HG03378 (cell line): Measurements from ENCODE around the gene PPP1R14C.

Experiments used
- ATAC-seq: cut with Tn5 transposase; IDR thresholded peaks from one replicate; pipeline ENCODE4 v1.9.1; 2021; ENCODE audit warnings: mild to moderate bottlenecking, moderate library complexity; ENCODE audit not compliant: unreplicated experiment

PPP1R14C gene

DNA sequence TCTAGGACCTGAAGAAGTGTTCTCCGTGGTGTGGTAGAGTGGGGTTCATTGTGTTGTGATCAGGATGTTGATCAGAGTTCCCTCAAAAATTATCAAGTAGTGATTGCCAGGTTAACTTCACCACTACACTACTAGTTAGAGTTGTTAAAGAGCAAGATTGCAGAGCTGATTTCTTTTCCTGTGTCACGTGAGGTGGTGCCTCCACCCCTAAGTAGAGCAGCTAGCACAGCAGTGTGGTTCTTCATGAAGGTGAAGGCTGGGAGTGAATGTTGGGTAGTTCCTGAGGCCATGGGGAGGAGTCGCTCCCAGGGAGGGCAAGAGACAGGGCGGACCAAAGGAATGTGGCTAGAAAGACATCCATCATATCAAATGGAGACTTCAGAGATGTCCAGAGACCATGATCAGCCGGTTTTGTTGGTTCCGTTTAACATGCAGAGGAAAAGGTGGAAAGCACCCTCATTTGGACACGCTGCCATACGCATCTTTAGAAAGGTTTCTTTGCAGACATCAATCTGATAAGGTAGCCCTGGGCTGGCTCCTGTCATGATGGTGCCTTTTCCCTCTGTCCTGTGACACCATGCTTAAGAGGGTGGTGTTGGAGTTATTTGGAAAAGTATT, 146.7 kb downstream of the PPP1R14C start:
- no peak for ATAC-seq

DNA sequence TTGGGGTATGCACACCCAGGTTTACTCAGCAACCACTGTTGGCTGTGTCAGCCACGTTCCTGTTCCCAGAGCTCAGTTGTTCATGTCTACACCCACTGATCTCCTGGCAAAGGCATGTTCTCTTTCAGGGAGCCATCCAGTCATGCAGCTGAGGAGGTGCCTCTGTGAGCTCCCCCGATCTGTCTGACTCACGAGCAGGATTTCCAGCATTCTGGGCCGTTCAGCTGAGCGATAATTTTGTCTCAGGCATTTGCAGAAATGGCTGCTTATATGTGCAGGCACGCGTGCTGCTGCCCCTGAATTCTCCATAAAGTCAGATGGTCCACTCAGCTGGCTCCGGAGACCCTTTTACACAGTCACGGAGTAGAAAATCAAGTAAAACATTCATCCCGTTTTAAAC, 147.6 kb downstream of the PPP1R14C start:
- no peak for ATAC-seq

DNA sequence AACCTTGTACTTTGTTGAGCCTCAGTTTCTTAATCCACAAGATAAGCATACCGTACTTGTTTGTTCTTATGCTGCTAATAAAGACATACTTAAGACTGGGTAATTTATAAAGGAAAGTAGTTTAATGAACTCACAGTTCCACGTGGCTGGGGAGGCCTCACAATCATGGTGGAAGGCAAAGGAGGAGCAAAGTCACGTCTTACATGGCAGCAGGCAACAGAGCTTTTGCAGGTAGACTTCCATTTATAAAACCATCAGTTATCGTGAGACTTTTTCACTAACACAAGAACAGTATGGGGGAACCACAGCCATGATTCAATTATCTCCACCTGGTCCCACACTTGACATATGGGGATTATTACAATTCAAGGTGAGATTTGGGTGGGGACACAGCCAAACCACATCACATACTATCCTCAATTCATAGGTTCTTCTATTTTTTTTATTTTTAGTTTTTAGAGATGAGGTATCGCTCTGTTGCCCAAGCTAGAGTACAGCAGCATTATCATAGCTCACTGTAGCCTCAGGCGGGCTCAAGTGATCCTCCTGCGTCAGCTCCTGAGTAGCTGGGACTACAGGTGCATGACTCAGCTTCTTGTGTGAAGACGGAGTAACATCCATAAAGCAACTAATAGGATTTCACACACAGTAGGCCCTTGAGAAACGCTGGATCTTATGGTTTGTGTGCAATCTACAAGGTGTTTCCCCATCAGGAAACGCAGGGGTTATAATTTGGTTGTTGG, 149.3 kb downstream of the PPP1R14C start:
- no peak for ATAC-seq

DNA sequence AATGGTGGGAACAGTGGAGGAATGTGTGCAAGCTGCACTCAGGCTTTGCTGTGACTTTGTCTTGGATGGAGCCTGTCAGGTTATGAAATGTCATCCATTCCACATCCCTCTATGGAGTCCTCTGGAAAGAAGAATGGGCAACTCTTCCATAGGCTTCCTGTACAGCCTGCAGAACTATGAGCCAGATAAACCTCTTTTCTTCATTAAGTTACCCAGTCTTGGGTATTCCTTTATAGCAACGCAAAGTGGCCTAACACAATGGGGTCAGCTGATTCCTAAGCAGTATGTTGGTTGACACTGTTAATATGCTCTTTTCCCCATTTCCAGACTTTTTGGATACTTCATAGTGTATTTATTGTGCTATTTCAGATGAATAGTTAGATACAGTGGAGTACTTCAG, 150.2 kb downstream of the PPP1R14C start:
- no peak for ATAC-seq

DNA sequence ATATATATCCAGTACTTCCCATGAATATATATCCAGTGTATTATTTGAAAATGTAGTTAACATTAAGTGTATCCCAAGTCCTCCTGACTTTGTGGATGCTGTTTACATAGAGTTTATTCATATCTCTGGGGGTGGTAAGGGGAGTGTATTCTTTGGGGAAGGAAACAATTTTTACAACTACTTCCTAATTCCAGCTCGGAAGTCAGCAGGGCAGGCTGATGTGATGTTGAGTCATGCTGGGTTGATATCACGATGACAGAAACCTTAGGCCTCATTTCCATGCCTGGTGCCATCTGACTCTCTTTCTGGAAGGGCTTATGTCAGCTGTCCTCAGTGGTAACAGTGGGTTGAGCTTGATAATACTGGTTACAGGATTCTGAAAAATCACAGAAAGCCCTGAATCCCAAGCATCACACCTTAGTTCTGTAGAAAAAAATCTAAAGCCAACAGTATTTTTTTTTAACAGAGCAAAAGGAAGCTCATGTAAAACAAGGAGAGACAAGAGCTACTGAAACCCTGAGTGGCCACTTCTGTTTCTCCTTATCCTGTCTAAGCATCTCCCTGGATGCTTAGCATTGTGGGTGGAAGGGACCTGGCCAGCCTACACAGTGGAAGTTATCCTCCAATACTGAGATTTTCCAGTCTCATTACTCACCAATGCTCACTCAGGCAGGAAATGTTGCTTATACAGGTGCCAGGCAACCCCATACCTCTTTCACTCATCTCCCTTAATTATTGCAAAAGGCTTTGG, 150.8 kb downstream of the PPP1R14C start:
- no peak for ATAC-seq

DNA sequence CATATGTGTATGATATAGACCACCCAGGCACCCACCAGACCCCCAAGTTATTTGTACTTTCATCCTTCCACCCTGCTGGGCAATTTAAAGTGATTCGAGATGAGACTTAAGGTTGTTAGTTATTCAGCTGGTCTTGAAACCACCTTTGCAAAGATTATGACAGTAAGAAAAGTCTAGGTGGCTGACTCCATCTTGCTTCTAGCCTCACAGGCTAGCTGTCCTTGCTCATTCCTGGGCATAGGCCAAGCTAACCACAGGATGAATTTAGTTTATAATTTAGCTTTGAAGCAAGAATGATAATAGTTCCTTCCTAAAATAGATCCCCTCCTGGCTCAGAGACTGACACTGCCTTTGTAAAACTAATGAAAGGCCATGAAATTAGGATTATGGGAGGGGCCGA, 154.0 kb downstream of the PPP1R14C start:
- no peak for ATAC-seq

DNA sequence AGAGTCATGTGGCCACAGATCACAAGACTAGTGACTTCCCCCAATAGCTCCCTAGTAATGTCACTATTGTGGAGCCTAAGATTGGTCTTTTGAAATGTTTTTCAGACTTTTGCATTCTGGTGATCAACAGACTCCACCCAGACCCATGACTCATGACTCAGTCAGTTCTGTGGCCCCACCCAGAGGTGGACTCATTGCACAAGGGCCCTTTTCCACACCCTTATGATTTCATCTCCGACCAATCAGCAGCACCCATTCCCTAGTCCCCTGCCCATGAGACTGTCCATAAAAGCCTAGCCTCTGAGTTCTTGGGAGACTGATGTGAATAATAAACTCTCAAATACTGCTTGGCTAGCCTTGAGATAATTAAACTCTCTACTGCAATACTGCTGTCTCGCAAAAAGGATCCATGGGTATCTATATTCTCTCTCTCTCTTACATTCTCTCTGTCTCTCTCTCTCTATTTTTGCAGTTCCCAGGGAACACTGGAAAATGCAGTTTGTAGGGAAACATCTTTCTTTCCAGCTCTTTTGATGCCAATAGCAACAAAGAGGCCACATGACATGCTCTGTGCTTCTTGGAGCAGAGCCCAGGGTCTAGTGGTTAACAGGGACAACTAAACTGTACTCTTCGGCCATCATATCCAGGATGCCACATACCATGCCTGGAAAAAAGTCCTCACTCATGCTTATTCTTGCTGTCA, 154.6 kb downstream of the PPP1R14C start:
- ATAC-seq, result no peak

DNA sequence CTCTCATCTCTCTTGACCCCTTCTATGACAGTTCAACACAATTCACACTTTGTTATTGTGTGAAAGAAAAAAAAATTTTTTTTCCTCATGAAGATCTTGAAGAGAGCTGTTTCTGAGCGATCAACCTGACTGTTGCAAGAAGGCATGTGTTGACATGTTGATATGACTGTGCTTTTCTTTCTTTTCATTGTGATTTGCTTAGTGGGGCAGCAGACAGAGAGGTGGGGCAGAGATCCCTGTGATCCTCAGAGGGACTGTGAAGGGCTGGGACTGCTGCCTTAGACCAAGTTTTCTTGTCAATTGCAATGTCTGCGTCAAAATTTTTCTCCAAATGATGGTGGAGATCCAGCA, 155.2 kb downstream of the PPP1R14C start:
- ATAC-seq, result no peak

DNA sequence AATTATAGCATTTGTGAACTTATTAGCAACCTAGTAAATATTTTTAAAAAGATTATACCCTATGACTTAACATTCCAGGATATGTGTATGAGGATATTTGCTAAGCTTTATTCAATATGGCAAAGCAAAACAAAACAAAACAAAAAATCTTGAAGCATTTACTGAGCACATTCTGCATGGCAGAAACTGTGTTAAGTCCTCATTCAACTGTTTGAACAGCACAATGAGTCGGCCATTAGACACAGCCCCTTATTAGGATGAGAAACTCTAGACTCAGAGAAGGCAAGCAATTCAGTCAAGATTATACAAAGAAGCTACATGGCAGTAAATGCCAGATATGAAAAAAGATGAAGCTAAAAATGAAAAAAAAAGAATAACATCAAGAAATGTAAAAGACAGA, 155.8 kb downstream of the PPP1R14C start:
- ATAC-seq, result no peak
